GM18867 (cell line): ENCODE measurements around the gene METTL17.
"Not testable (repeated sequence)": the region's sequence is repeated elsewhere in the genome, so short reads cannot be mapped to it uniquely, and the experiment has no call there.

Source experiments
- ATAC-seq: cut with Tn5 transposase; IDR thresholded peaks from one replicate; pipeline ENCODE4 v1.9.1; 2021; ENCODE audit warnings: mild to moderate bottlenecking, moderate library complexity; ENCODE audit not compliant: unreplicated experiment

Gene METTL17

DNA sequence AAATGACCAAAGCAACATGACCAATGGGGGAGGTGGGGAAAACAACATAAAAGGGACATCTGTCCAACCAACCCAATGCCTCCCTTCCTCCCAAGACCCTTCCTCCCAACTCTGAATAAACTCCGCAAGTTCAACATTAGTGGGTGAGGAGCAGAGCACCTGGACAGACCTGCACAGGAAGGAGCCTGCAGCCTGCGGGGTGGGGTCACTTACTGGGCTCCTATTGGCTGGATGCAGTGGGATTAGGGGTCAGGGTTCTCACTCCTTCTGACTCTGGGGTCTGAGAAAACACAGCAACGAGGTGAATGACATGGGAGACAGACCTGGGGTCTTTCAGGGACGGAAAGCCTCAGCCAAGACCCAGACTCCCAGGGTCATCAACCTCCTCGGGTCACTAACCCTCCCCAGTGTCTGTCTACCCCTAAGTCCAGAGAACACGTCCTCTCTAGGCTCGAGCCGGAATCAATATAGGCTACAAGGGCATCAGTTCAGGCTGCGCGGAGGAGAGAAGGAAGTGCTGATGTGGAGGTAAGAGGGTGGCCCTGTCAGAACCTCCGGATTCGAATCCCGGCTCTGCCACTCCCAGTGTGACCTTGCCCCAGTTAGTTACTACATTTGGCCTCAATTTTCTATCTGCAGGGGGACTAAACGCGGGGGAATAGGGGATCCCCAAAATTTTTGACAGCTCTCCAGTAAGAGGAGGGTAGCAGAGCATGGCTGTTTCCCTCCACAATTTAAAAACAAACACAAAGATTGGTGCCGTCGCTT lies 34.2 kb downstream of the METTL17 start:
- no peak for ATAC-seq

GRCh38 chr14:21024585-21025370 lies 35.0 kb downstream of the METTL17 start, which contains the start of gene NDRG2:
NDRG2 (minus strand) TSS chr14:21025061; CDS start chr14:21023315, 1,746 bp downstream.
- ATAC-seq: no peak

GRCh38 chr14:21025371-21026273 lies 35.8 kb downstream of the METTL17 start:
- no peak for ATAC-seq

- ATAC-seq: no peak
Observed at GRCh38 chr14:21026274-21026987, 36.7 kb downstream of the METTL17 start.

- no peak for ATAC-seq
Observed at GRCh38 chr14:21026988-21027315, 37.2 kb downstream of the METTL17 start.

GRCh38 chr14:21029917-21030316 lies 40.1 kb downstream of the METTL17 start, which contains the start of gene TPPP2:
TPPP2 (plus strand) TSS chr14:21030217; CDS start chr14:21030582, 365 bp downstream.
- ATAC-seq: no peak

GRCh38 chr14:21030531-21030930 lies 40.8 kb downstream of the METTL17 start:
- no peak for ATAC-seq

GRCh38 chr14:21032326-21033132 lies 42.7 kb downstream of the METTL17 start:
- no peak for ATAC-seq

GRCh38 chr14:21033133-21033698 lies 43.4 kb downstream of the METTL17 start:
- no peak for ATAC-seq

DNA sequence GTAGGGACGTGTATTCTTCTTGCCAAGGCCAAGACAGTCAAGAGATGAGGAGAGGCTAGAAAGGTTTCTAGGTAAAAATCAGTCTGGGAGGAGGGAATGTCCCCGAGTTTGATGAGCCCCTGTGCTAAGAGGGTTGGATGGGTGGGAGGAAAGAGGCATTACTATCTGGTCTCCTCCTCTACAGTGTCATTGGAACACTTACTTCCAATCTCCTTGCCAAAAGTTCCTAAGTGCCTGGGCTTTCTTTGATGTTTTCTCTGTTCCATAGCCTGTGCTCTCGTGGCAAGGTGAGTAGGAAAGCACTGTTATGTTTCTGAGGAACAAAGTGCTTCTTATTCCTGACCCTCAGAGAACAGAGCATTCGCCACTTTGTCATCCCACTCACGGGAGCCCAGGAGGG lies 44.9 kb downstream of the METTL17 start, which contains the start of gene RNASE13:
Gene RNASE13, minus strand, starts transcription at position 101 of the 400 bp plus-strand sequence. CDS start 519 bp downstream, outside the sequence.
- no peak for ATAC-seq

GRCh38 chr14:21036751-21037150 lies 47.0 kb downstream of the METTL17 start:
- no peak for ATAC-seq

DNA sequence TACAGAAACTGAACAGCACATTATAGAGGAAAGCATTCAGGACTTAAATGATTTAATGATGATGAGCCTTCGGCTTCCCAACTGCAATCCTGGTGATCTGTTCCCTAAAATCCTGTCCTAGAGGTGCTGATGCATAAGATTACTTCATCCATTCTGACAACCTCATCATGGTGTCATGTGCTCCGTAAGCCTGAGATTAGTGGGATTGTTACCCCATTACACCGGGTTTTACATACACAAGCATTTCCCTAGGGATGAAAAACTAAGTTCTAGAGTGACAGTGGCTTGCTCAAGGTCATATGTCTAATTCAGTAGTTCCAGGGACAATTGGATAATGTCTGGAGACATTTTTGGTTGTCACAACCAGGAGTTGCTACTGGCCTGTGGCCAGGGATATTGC lies 47.4 kb downstream of the METTL17 start:
- ATAC-seq: no peak

- no peak for ATAC-seq
Observed at GRCh38 chr14:21038441-21039422, 49.0 kb downstream of the METTL17 start.

GRCh38 chr14:21039585-21040369 lies 50.0 kb downstream of the METTL17 start:
- peak; percentile 44 for ATAC-seq

- no peak for ATAC-seq
Observed at GRCh38 chr14:21040370-21040925, 50.7 kb downstream of the METTL17 start.

GRCh38 chr14:21040941-21041340 lies 51.2 kb downstream of the METTL17 start:
- ATAC-seq: not testable (repeated sequence)
